HG02623 (cell line): ENCODE data around the gene WIPF3.

Source experiments
- ATAC-seq: cut with Tn5 transposase; IDR thresholded peaks from one replicate; pipeline ENCODE4 v1.9.1; 2021; ENCODE audit warnings: moderate library complexity; ENCODE audit not compliant: unreplicated experiment

WIPF3 gene, protein sequence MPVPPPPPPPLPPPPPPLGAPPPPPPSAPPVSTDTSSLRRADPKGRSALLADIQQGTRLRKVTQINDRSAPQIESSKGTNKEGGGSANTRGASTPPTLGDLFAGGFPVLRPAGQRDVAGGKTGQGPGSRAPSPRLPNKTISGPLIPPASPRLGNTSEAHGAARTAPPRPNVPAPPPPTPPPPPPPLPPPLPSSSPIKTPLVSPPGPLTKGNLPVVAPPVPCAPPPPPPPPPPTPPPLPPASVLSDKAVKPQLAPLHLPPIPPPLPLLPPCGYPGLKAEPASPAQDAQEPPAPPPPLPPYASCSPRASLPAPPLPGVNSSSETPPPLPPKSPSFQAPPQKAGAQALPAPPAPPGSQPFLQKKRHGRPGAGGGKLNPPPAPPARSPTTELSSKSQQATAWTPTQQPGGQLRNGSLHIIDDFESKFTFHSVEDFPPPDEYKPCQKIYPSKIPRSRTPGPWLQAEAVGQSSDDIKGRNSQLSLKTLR

DNA sequence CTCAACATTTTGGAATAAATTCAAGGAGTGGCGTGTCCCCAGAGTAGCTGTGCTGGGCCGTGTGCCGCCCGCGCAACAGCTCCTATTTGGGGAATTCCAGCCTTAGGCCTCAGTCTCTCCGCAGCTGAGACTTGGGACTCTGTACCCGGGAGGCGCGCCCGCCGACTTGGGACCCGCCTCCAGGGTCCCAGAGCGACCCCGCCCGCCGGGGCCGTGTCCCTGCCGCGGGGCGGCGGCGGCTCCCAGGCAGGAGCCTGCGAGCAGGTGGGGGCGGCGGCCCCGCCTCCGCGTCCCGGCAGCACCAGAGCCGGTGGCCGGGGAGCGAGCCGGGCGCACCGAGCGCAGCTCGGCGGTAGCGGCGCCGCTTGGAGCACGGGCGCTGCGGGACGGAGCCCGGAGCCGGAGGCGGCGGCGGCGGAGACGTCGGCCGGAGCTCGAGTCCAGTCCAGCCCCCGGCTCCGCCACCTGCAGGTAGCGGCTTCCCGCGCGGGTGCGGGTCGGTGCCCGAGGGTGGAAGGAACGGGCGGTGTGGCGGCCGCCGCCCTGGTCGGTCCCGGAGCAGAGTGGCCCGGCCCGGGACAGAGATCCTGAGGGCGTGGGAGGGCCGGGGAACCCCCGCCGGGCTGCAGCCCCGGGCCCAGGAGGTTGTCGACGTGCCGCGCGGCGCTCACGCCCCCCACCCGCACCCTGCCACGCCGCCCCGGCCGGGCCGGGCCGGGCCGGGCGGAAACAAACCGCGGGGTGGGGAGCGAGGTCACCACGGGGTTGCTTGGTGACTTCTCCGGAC, at the start of gene WIPF3:
TSS of gene WIPF3 (plus strand) at position 301 of the 787 bp plus-strand sequence. CDS start 28,217 bp downstream, outside the sequence.
- no peak for ATAC-seq

- ATAC-seq = no peak
Measured at GRCh38 chr7:29763266-29763665, 43.0 kb upstream of the WIPF3 start.

DNA sequence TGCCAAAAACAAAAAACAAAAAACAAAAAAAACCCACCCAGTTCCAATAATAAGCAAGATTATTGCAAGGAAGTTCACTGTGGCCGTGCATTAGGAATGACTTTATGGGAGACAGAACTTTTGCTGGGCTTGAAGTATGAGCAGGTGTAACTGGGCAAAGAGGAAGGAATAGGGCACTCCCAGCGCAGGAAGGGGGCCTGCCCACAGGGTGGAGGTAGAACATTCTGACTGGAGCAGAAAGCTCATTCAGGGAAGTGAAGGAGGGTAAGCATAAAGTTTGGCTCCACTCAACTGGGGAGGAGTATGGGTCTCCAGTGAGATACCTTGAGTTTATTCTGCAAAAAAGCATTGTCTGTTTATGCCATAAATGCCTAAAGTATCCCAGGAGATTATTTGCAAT, 42.1 kb upstream of the WIPF3 start:
- no peak for ATAC-seq

DNA sequence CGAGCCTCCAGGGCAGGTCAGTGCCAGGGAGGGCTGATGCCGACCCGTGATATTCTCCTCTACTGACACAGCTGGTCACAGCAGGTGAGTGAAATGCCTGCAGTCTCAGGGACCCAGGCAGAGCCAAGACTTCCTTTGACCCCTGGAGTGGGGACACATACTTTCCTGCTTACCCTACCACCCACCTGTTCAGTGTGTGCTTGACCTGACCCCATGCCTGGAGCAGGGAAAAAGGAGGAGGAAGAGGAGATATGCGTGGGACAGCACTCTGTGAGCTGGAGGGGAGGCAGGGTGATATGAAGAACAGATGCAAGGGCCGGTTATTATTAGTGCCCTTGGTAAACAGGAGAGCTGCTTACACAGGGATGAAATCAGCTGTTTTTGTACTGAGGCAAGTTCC, 40.8 kb upstream of the WIPF3 start:
- ATAC-seq = no peak

- no peak for ATAC-seq
Measured at GRCh38 chr7:29770371-29770770, 35.9 kb upstream of the WIPF3 start.

GRCh38 chr7:29771081-29771816, 35.1 kb upstream of the WIPF3 start:
- no peak for ATAC-seq

DNA sequence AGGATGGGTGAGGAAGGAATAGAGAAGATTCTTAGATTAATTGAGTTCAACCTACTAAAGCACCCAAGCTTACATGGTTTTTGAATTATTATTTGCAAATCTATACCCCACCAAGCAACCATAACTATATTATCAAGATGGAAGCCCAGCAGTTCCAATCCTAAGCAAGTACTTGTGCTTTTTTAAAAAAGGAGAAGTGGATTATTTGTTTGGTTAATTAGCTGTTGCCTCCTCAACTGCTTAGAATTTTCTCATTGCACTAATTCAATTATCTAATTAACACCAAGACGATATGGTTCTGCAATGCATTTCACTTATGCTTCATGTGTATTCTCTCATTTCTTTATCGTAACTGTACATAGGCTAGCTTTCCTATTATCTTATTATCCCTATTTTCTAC, 27.3 kb upstream of the WIPF3 start:
- ATAC-seq = no peak

GRCh38 chr7:29780346-29780745, 26.0 kb upstream of the WIPF3 start:
- ATAC-seq = no peak

DNA sequence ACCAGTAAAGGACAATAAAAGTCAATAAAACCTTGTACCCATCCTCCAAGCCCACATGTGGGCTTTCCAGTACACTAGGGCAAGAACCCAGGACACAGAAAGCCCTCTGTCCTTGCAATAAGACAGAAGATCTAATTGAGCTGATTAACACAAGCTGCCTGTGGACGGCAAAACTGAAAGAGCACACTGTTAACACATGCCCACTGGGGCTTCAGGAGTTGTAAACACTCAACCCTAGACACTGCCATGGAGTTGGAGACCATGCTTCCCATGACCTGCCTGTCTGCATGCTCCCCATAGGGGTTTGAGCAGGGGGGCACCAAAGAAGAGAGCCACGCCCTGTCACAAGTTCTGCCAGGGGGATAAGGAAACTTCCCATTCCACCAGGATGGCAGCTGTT, 22.6 kb upstream of the WIPF3 start:
- no peak for ATAC-seq

DNA sequence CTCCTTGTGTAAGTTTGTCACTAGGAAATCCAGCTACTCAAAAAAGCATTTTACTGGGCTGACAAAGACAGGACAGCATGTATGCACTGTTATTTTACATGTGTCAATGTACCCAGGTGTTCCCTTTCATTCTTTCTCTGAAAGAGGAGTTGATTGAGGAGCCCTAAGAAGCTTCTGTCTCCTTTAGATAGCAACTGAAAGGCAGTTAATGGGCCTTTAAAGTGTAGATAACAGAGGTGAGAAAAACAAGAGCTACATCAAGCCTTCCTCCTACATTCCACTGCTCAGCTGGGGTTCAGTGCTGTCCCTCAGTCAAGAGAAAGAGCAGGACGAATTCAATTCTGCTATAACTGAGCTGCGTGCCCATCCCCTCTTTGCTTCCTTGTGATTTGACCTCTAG, 12.8 kb upstream of the WIPF3 start:
- no peak for ATAC-seq

DNA sequence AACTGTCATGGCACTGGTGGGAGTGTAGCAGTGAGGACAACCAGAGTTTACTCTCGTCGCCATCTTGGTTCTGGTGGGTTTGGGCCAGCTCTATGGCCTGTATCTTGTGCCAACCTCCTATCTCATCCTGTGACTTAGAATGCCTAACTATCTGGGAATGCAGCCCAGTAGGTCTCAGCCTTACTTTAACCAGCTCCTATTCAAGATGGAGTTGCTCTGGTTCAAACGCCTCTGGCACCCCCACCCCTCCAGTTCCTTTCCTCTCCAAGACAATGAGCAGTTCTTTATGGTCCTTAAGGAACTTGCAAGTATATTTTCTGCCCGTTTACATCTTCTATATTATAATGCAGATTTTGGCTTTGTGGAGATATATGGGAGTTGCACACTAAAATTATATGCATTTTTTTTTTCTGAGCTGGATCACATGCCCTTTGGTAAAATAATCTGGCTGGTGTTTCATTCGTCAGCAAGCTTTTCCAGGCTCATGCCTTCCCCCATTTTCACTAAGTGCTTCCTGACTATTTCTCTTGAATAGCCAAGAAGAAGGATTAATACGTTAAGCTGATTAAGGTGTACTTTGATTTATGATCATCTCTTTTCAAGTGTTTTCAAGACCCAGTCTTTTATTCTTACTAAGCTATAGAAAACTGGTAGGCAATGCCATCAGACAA, 11.2 kb upstream of the WIPF3 start:
- ATAC-seq = no peak

- no peak for ATAC-seq
Measured at GRCh38 chr7:29795696-29796580, 10.4 kb upstream of the WIPF3 start.

DNA sequence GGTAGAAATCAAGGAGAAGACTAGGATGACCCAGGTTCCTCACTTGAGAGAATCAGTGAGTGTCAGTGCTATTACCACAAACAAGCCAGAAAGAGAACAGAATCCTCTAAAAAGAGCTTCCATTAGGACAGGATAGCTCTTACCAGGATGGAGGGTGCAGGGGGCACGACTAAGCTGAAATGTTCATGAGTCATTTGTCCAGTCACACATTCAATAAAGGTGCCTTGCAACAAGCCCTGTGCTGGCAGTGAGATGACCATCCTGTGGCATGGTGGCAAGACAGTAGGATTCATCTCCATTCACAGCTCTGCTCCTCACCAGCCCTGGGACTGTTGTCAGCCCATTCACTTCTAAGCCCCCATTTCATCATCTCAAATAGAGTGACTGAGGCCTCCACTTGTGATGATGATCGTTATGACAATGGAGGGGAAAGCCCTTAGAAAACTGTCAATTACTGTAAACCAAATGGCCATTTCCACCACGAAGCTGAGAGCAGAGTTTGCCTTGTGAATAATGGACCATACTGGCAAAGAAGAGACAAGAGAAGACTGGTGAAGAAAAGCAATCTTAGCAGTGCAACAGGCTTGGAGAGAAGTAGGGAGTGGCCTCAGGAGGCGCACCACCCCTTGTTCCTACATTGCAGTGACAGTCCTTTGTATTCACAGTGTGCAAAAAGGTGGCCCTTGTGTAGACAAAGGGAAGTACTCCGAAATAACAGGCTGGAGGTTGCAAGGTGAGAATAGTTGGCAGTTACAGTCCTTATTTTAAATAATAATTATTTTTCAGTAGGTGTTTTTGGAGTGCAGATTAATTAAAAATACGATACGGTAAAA, 9.0 kb upstream of the WIPF3 start:
- ATAC-seq = no peak

GRCh38 chr7:29798422-29798821, 7.9 kb upstream of the WIPF3 start:
- no peak for ATAC-seq

GRCh38 chr7:29801929-29802328, 4.4 kb upstream of the WIPF3 start:
- no peak for ATAC-seq

DNA sequence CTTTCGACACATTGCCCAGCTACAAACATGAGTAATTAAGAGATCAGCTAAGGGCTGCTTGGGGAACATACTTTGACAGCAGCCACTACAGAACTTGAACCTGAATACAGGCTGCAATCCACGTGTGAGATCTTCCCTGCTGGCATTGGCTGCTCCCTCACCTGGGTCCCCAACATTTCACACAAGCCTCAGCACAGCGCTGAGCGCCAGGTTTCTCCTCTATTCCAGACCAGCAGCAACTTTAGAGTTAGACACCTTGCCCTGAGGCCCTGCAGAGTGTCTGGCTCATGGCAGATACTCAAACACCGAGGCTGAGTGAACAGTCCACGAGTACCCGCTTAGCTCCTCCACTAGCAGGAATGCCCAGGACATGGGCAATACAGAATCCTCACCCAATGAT, 1.3 kb upstream of the WIPF3 start:
- ATAC-seq = no peak

GRCh38 chr7:29805886-29806207, 461 bp upstream of the WIPF3 start:
- ATAC-seq = no peak

GRCh38 chr7:29806995-29807841, 910 bp downstream of the WIPF3 start:
- ATAC-seq = no peak
